Liver (tissue), 3 donors: ENCODE measurements around the gene MGST3.
"Not testable (repeated sequence)": the region's sequence is repeated elsewhere in the genome, so short reads cannot be mapped to it uniquely, and the experiment has no call there.

ENCODE experiments used
- CTCF ChIP-seq: fragments of 150-350 bp; IDR thresholded peaks from 2 replicates; pipeline ENCODE4 v1.5.1; 2017; ENCODE audit warnings: improper control_type of control experiment, low read depth, low read length; ENCODE audit not compliant: missing input control
- FOXA1 ChIP-seq: IDR thresholded peaks from 2 replicates; pipeline ENCODE4 v1.6.1; 2016; ENCODE audit warnings: antibody characterized with exemption
- RAD21 ChIP-seq, 2 donors: IDR thresholded peaks; 2 replicates each; pipeline ENCODE4 v1.6.1; 2016; ENCODE audit warnings: antibody characterized with exemption in 2 of 2, mild to moderate bottlenecking in 2 of 2
- SP1 ChIP-seq: IDR thresholded peaks from 2 replicates; pipeline ENCODE4 v1.6.1; 2018; ENCODE audit warnings: antibody characterized with exemption, mild to moderate bottlenecking
- TAF1 ChIP-seq: conservative IDR thresholded peaks from 2 replicates; pipeline ENCODE4 v1.6.1; 2016; ENCODE audit warnings: antibody characterized with exemption, mild to moderate bottlenecking
- donor health status: healthy.
- donor health status: healthy.

GRCh38 chr1:165606676-165607075 lies 24.4 kb upstream of the MGST3 start:
- not testable (repeated sequence) for TF ChIP-seq SP1; RAD21 (IDR thresholded peaks at IDR 0.05); CTCF; TAF1; FOXA1
